Chondrocyte (in vitro differentiated cells): ENCODE results near the gene CEP43. TPM values are rescaled to one million over a fixed set of nuclear protein-coding genes. Genes with fewer than 3 reads are reported as not detected.

Experiments used
- DNase-seq: peaks from one replicate; pipeline ENCODE4 v3.0.0; 2021; ENCODE audit warnings: mixed read lengths, low spot score
- H3K27ac Mint-ChIP-seq: one replicate; pipeline ENCODE4 v1.8.0; 2021; ENCODE audit warnings: mild to moderate bottlenecking, moderate library complexity, mixed read lengths; ENCODE audit not compliant: unreplicated experiment
- H3K27me3 Mint-ChIP-seq: 2 replicates; pipeline ENCODE4 v1.8.0; 2021; ENCODE audit warnings: low read depth, mixed read lengths
- H3K36me3 Mint-ChIP-seq: 2 replicates; pipeline ENCODE4 v1.8.0; 2021; ENCODE audit warnings: low read depth, mixed read lengths
- H3K4me1 Mint-ChIP-seq: 2 replicates; pipeline ENCODE4 v1.8.0; 2021; ENCODE audit warnings: low read depth, mild to moderate bottlenecking, mixed read lengths
- H3K4me3 Mint-ChIP-seq: one replicate; pipeline ENCODE4 v1.8.0; 2021; ENCODE audit warnings: mild to moderate bottlenecking, moderate library complexity, mixed read lengths; ENCODE audit not compliant: unreplicated experiment
- H3K9me3 Mint-ChIP-seq: 2 replicates; pipeline ENCODE4 v1.8.0; 2021; ENCODE audit warnings: low read depth, mixed read lengths
- CTCF ChIP-seq: fragments of 200-600 bp; sonication (generic); IDR thresholded peaks from 2 replicates; pipeline ENCODE4 v1.5.0; 2021; ENCODE audit warnings: antibody characterized with exemption, mild to moderate bottlenecking, moderate library complexity
- total RNA-seq: library from RNA; stranded (reverse); gene quantifications from 3 replicates; pipeline ENCODE4 v1.2.1, GENCODE V29; 2021

CEP43 gene
- total RNA-seq, 1 donor from 2014 or later = 11.7 TPM

DNA sequence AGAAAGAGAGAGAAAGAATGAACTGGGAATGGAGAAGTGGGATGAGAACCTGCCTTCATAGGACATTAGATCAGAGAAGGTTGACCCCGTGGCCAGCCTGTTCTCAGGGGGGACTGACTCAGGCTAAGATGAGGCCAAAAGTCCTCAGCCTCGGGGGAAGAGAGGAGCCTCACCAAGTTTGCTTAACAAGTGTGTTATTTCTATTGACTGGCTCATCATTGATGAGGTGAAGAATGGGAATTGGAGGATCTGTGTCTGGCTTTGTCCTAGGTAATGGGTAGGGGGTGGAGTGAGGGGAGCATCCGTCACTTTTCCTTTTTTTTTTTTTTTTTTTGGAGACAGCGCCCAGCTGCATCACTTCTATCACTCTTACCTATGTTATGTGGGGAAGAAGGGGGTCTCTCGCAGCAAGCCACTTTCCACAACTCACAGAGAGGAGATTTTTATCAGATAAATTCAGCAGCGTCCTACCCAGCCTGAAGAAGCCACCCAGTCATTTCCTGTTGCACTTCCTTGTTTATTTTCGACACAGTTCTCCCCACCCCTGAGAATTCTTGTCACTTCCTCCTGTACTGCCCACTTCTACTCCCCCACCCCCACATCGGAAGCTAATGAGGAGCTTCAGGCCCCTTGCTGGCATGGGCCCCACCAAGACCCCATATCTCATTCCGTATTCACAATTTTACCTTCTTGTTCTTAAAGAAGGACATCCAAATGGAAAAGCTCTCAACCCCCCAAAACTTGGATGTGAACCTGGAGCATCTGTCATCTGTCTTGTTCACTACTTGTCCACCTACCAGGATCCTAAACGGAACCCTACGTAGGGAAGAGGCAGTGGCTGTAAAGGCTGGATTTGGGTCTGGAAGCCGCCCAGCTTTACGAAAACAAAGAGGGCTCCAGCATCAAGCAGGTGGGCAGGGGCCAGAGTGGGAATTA lies 40.0 kb upstream of the CEP43 start:
- TF ChIP-seq CTCF = no peak
- Mint-ChIP-seq H3K36me3 (no peaks in the 10 kb centered on the region), H3K27ac (no peak overlapping the region), H3K27me3 (no peaks in the 10 kb centered on the region), H3K4me3 (no peak overlapping the region), H3K9me3 (no peaks in the 10 kb centered on the region), H3K4me1 (peaks cover 19% of the 10 kb centered on the region)
- DNase-seq = no peak

DNA sequence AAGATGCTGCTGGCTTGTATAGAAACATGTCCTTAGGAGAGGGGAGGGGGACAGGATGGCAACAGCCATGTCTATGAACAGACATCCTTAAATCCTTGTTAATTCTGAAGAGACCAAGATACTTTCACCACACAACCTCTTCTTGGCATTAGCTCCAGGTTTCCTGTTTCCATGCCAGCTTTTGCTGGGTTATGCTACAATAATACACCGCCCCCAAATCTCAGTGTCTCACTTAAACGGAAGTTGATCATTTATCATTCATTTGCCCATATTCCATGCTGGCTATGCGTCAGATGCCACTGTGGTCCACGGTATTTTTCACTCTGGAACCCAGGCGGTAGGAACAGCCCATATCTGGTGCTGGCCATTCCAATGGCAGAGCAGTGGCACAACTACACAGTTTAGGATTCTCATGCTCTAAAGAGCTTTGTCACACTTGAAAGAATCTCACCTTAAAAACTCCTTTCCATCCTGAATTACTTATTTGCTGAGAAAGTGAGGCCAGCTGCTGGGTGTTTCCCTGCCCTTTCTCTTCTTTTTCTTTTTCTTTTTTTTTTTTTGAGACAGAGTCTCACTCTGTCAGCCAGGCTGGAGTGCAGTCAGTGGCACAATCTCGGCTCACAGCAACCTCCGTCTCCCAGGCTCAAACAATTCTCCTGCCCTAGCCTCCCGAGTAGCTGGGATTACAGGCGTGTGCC lies 39.1 kb upstream of the CEP43 start:
- Mint-ChIP-seq H3K27ac (peak overlapping the region; percentile 34), H3K27me3 (no peaks in the 10 kb centered on the region), H3K4me1 (peaks cover 21% of the 10 kb centered on the region), H3K9me3 (no peaks in the 10 kb centered on the region), H3K4me3 (no peak overlapping the region), H3K36me3 (no peaks in the 10 kb centered on the region)
- no peak for DNase-seq
- no peak for TF ChIP-seq CTCF

DNA sequence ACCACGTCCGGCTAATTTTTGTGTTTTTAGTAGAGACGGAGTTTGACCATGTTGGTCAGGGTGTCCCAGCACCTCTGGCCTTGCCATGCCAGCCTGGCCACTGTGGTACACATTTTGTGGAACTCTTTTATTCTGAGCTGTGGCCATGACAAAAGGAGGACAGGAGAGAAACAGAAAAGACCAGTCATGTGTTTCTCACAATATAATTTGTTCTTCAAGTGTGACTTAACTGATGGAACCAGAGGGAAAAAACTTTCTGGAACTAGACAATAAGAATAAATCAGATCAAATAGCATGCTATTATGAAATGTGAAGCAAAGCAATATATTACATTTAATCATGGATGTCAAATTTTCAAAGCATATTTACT lies 38.6 kb upstream of the CEP43 start:
- Mint-ChIP-seq H3K4me1 (peaks cover 17% of the 10 kb centered on the region), H3K9me3 (no peaks in the 10 kb centered on the region), H3K27ac (no peak overlapping the region), H3K27me3 (no peaks in the 10 kb centered on the region), H3K4me3 (no peak overlapping the region), H3K36me3 (no peaks in the 10 kb centered on the region)
- no peak for DNase-seq
- no peak for TF ChIP-seq CTCF

GRCh38 chr6:166966268-166966667 lies 32.9 kb upstream of the CEP43 start:
- no peak for DNase-seq
- Mint-ChIP-seq H3K4me3 (no peak overlapping the region), H3K4me1 (peaks cover 3% of the 10 kb centered on the region), H3K27ac (no peak overlapping the region), H3K36me3 (peaks cover 2% of the 10 kb centered on the region), H3K27me3 (no peaks in the 10 kb centered on the region), H3K9me3 (peaks cover 16% of the 10 kb centered on the region)
- TF ChIP-seq CTCF = no peak

- Mint-ChIP-seq H3K4me1 (no peaks in the 10 kb centered on the region), H3K27ac (no peak overlapping the region), H3K9me3 (peaks cover 16% of the 10 kb centered on the region), H3K4me3 (no peak overlapping the region), H3K27me3 (no peaks in the 10 kb centered on the region), H3K36me3 (peaks cover 2% of the 10 kb centered on the region)
- no peak for TF ChIP-seq CTCF
- no peak for DNase-seq
These were observed 29.7 kb upstream of the CEP43 start for GRCh38 chr6:166969390-166970002.
